GOT3 (cell line): ENCODE results near the gene MDN1.
"Not testable (repeated sequence)": the region's sequence is repeated elsewhere in the genome, so short reads cannot be mapped to it uniquely, and the experiment has no call there.

ENCODE experiments used
- DNase-seq: peaks from one replicate; lab custom pipeline; 2025; ENCODE audit warnings: mixed read lengths; lab: John Stamatoyannopoulos, UW

MDN1 gene

GRCh38 chr6:89776583-89777233 is 42.9 kb downstream of the MDN1 start:
- DNase-seq, result no peak

GRCh38 chr6:89775150-89775549 is 44.4 kb downstream of the MDN1 start:
- DNase-seq, result no peak

DNA sequence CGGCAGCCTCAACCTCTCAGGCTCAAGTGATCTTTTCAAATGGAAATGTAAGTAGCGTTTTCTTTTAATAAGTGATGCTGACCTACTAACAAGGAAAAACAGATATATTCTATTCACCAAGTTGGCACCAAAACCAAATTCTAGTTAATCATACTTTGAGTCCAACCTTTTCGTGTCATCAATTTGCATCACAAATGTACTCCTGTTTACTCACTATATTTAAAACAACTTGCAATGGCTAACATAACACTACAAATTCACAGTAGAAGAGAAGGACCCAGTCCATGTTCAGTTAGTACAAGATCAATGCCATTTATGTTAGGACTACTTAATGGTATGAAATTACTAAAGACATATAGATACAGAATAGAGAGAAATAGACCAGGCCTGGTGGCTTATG is 50.0 kb downstream of the MDN1 start:
- DNase-seq, result no peak

- DNase-seq, result no peak
These were observed 51.3 kb downstream of the MDN1 start for GRCh38 chr6:89768324-89768723.

DNA sequence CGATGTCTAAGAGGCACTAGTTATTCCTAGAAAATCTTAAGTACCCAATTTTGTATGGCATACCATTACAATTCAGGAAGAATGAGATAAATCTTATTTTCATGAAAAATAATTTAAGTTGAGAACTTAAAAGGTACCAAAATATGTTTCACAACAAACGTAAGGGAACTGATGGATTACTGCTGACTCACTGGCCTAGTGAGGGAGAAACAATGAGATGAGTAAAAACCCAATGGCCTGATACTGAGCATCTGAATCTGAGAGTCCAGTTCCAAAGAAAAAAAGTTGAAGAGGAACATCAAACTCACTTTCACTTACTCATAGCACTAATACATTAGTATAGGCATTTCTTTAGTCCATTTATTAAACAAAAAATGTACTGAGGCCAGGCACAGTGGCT is 56.0 kb downstream of the MDN1 start:
- DNase-seq, result no peak

GRCh38 chr6:89758830-89759229 is 60.8 kb downstream of the MDN1 start:
- DNase-seq, result no peak

- DNase-seq, result no peak
These were observed 69.3 kb downstream of the MDN1 start for GRCh38 chr6:89750338-89750737.

GRCh38 chr6:89749918-89750317 is 69.7 kb downstream of the MDN1 start:
- DNase-seq, result no peak

DNA sequence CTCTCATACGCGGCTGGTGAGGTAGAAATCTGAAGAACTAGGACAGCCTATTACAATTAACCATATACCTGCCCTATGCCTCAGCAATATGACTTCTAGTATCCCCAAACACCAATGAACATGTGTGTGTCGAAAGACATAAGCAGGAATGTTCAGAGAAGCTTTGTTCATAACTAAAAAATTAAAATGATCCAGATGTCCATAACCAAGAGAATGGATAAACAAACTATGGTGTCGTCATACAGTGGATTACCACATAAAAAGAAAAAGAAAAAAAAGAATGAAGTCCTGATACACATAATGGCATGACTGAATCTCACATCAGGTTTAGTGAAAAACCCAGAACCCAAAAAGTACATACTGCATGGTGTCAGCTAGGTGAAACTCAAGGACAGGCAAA is 73.9 kb downstream of the MDN1 start:
- no peak for DNase-seq

GRCh38 chr6:89745096-89745495 is 74.5 kb downstream of the MDN1 start:
- DNase-seq, result no peak

GRCh38 chr6:89736893-89737292 is 82.7 kb downstream of the MDN1 start:
- no peak for DNase-seq

DNA sequence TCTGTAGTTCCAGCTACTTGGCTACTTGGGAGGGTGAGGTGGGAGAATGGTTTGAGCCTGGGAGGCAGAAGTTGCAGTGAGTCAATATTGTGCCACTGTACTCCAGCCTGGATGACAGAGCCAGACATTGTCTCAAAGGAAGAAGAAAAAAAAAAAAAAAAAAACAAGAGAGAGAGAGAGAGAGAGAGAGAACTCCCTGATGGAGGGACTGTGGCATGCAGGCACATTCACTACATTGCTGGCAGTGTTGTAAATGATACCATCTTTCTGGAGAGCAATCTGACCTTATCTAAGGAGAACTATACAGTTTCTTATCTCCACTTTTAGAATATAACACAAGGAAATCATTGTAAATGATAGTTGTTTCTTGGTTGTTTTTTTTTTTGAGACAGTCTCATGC is 85.1 kb downstream of the MDN1 start:
- no peak for DNase-seq

DNA sequence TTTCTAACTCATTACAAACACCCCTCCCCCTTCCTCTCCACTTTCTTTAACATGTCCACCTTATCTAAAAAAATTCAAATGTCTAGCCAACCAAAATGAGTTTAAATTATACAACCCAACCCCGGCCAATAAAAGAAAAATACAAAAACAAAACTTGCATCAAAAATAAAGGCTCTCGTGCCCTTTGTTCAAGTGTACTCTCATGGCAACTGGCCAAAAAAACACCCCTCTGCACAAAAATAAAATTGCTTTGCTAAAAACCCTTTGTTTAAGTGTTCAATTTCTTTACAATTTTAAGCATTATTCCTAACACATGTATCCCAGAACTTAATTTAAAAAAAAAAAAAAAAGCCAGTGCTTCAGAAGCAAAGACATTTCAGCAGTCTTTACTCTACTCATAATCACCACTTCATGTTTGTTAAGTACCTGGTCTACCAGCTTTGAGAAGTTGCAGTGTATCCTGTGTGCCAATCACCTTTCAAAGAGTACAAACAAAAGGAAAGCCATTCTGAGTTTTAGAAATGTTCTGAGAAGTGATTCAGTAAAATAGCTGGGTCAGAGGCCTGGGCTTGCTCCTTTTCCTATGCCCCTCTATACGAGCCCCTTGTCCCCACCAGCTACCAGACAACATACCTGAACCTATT is 87.5 kb downstream of the MDN1 start:
- no peak for DNase-seq

DNA sequence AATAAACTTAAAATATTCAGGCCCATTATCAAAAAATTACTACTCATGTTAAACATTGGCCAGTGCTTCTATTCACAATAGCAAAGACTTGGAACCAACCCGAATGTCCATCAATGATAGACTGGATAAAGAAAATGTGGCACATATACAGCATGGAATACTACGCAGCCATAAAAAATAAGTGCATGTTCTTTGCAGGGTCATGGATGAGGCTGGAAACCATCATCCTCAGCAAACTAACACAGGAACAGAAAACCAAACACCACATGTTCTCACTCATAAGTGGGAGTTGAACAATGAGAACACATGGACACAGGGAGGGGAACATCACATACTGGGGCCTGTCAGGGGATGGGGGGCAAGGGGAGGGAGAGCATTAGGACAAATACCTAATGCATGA is 88.3 kb downstream of the MDN1 start:
- not testable (repeated sequence) for DNase-seq

DNA sequence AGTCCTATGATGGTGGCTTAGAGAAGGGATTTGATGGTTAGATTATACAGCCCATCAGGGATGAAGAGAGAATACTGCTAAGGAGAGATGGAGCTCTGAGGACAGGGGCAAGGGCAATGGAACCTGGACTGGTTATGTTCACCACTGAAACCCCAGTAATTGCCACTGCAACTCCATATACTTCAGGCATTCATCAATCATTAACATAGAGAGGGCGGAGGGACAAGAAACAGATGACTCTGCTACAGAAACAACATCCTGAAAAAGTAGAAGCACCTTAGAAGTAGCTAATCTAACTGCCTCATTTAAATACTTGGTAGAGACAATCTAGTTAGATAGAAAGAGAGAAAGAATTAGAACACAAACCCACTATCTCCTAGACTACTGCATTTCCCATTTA is 89.8 kb downstream of the MDN1 start:
- DNase-seq, result no peak

GRCh38 chr6:89727501-89727900 is 92.1 kb downstream of the MDN1 start:
- DNase-seq, result no peak

GRCh38 chr6:89724981-89725380 is 94.6 kb downstream of the MDN1 start:
- no peak for DNase-seq

DNA sequence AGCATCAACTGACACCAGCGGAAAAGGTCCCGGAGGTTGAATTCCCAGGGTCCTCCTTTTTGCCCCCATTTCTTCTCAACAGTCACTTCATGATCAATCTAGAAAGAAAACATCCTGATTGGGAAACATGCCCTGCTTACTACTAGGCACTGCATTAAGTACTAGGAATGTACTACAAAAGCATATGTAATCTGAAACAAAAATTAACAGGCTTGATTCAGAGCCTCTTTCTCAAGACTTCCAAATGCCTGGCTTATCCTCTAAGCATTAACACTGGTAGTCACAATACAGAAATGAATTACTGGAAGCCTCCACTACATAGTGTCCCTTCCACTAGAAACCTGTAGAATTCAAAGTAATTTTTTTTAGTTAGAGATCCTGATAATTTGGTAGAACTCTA is 96.5 kb downstream of the MDN1 start:
- DNase-seq, result no peak

- DNase-seq, result no peak
These were observed 103.1 kb downstream of the MDN1 start for GRCh38 chr6:89716532-89716931.

GRCh38 chr6:89711801-89712200 is 107.8 kb downstream of the MDN1 start:
- no peak for DNase-seq

- no peak for DNase-seq
These were observed 111.3 kb downstream of the MDN1 start for GRCh38 chr6:89708316-89708715.

DNA sequence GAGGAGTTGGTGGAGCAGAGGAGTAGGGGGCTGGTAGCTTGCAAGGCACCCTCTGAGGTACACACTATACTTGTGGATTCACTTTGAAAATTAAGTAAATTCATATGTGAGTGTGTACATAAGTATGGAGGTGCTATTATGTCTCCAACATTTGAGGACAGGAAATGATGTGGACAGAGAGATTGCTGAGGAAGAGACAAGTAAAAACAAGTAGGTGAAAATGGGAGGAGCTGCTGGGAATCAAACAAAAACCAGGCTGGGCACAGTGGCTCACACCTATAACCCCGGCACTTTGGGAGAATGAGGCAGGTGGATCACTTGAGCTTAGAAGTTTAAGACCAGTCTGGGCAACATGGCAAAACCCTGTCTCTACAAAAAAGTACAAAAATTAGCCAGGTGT is 111.8 kb downstream of the MDN1 start:
- no peak for DNase-seq

DNA sequence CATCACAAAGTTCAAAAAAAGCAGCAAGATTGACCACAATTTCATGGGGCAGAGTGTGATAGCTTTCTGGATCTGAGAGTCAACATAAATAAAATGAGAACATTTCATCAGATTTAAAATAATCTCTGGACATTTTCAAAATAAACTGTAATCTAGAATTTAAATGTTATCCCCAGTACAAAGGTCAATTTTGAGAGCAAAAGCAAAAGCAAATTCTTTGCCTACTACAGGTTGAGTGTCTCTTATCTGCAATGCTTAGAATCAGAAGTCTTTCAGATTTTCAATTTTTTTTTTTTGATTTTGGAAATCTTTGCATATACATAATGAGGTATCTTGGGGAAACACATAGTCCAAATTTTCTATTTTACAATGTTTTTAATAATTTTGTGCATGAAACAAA is 113.5 kb downstream of the MDN1 start:
- DNase-seq, result no peak

GRCh38 chr6:89703292-89703691 is 116.3 kb downstream of the MDN1 start:
- no peak for DNase-seq
